Renal cortex interstitium (tissue), 11 donors: ENCODE measurements around the gene KCNIP1. TPM values are rescaled to one million over a fixed set of nuclear protein-coding genes. Genes with fewer than 3 reads are reported as not detected.

Source experiments
- DNase-seq, 11 donors: peaks; one replicate each; pipeline ENCODE4 v3.0.0-alpha.2; 2013; ENCODE audit warnings: low read depth in 9 of 11, low spot score in 4 of 11; ENCODE audit errors: extremely low read depth in 1 of 11
- polyA plus RNA-seq, 3 donors: library from polyadenylated mRNA; unstranded; fragments of 120-200 nt; gene quantifications; one replicate each; pipeline ENCODE4 v1.2.1, GENCODE V29; 2013; ENCODE audit not compliant: insufficient read length in 3 of 3

KCNIP1 gene
- polyA plus RNA-seq, 3 donors: 9.5 to 12.7 (median 12.3) TPM

GRCh38 chr5:170642776-170643436 is 139.1 kb downstream of the KCNIP1 start:
- DNase-seq: no peak

- DNase-seq: no peak
These were observed 139.8 kb downstream of the KCNIP1 start for GRCh38 chr5:170643591-170643990.

GRCh38 chr5:170644501-170644900 is 140.7 kb downstream of the KCNIP1 start:
- DNase-seq: no peak

- no peak for DNase-seq
These were observed 144.7 kb downstream of the KCNIP1 start for GRCh38 chr5:170648541-170648940.

DNA sequence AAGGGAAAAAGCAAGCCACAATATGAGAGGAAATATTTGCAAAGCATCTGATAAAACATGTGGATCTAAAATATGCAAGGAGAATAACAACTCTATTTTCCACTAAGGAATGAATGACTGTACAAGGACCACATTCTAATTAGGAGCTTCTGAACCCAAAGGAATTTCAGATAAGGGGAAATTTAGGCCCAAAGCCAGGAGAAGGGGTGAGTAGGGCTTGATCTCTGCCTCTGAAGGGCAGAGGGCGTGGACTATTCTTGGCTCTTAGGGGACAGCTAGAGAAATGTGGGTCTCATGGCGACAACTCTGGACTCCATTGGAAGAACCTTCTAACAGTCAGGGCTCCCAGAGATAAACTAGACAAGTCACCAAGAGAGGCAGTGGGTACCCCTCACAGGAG is 147.0 kb downstream of the KCNIP1 start:
- DNase-seq: no peak

GRCh38 chr5:170651604-170652277 is 147.9 kb downstream of the KCNIP1 start:
- no peak for DNase-seq

- DNase-seq: no peak
These were observed 151.7 kb downstream of the KCNIP1 start for GRCh38 chr5:170655476-170655875.

DNA sequence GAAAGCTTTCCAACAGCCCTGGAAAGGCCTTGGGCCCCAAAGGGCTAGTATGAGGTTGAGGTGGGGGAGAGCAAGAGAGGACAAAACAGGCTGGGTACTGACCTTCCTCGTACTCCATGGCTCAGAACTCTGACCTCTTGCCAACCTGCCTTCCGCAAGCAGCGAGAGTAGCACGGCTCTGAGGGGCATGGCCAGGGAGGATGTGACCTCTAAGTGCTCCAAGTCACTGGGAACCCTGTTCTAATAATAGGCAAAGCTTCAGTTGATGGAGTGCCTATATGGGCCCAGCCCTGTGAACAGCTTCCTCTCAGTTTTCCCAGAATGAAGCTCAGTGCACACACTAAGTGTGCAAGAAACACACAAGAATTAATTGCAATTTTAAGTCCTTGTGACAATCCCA is 152.1 kb downstream of the KCNIP1 start:
- no peak for DNase-seq

- no peak for DNase-seq
These were observed 152.5 kb downstream of the KCNIP1 start for GRCh38 chr5:170656346-170656745.

DNA sequence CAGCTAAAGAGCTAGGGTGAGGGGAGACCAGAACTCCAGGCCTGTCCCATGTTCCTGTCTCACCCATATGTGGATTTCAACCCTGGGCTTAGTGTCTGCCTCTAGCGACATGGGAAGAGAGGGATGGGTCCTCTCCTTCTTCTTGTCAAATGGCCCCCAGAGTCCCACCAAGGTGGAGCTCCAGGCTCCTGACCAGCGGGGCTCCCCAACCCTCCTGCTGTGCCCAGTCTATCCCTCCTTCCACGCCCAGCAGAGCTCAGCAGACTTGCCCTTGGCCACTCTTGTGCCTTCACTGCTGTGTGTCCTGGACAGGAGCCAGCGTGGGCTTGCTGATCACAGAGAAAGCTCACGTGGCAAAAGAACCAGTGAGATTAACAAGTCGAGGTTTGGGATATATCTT is 156.7 kb downstream of the KCNIP1 start:
- DNase-seq: no peak

DNA sequence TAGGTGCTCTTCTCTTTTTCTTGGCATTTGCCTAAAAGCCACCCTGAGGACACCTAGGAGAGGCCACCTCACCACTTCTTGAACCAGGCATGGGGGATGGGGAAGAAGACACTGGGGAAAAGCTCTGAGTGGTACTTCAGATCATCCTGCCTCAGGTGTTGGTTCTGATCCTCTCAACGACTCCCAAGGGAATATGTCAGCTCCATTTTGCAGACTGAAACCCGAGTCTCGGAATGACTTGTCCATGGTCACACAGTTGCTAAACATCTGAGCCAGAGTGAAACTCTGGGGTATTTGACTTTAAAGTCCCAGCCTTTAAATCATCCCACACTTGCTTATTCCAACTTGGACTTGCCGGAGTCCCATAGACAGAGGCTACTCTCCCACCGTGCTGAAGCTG is 159.1 kb downstream of the KCNIP1 start:
- no peak for DNase-seq

GRCh38 chr5:170678811-170679210 is 175.0 kb downstream of the KCNIP1 start:
- no peak for DNase-seq

GRCh38 chr5:170681013-170681433 is 177.2 kb downstream of the KCNIP1 start:
- DNase-seq: peak; percentile 33 to 85 (median 68)

GRCh38 chr5:170691657-170692056 is 187.8 kb downstream of the KCNIP1 start:
- DNase-seq: no peak

GRCh38 chr5:170693701-170694100 is 189.9 kb downstream of the KCNIP1 start:
- no peak for DNase-seq

- no peak for DNase-seq
These were observed 191.1 kb downstream of the KCNIP1 start for GRCh38 chr5:170694911-170695310.

DNA sequence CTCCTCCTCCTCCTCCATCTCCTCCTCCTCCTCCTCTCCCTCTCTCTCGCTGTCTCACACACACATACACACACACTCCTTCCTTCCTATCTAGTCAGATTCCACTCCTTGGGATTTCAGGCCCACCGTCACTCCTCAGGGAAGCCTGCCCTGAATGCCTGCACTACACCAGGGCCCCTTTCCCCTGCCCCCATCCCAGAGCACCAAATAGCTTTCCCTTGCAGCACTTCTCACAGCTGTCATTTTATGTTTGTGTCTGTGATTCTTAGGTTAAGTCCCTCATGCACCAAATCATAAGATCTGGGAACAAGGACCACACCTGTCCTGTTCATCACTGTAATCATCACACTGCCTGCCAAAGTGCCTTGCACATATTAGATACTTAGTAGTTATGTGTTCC is 193.2 kb downstream of the KCNIP1 start:
- no peak for DNase-seq

DNA sequence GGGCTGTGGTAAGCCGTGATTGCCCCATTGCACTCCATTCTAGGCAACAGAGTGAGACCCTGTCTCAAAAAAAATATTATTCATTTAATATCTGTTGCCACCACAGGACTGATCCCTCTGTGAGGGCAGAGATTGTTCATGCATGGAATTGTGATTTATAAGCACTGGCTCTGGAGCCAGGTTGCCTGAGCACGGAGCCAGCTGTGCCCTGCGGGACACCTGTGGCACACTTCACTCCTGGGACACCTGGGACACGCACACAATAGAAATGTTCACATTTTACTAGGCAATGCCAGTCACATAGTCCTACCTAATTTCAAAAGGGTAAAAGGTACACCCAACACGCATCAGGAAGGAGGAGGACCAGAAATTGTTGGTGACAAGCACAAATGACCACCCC is 196.7 kb downstream of the KCNIP1 start:
- no peak for DNase-seq

DNA sequence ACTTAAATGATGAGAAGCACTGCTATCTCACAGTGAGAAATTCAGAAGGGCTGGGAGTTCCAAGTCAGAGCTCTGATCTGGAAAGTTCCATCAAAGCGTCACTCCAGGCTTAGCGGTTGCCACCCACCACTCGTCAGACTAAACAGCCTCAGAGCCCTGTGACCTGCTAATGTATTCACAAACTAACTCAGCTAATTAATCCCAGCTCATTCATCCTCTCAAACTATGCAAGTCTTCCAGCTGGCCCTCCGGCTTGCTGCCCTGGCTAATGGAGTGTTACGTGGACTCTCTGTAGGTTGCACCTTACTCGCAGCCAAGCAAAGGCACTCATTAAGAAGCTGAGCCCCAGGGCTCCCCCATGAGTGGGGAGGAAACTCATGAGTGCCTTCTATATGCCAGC is 197.5 kb downstream of the KCNIP1 start:
- DNase-seq: peak in 6 of 11 donors; percentile 4 to 31 (median 19)

DNA sequence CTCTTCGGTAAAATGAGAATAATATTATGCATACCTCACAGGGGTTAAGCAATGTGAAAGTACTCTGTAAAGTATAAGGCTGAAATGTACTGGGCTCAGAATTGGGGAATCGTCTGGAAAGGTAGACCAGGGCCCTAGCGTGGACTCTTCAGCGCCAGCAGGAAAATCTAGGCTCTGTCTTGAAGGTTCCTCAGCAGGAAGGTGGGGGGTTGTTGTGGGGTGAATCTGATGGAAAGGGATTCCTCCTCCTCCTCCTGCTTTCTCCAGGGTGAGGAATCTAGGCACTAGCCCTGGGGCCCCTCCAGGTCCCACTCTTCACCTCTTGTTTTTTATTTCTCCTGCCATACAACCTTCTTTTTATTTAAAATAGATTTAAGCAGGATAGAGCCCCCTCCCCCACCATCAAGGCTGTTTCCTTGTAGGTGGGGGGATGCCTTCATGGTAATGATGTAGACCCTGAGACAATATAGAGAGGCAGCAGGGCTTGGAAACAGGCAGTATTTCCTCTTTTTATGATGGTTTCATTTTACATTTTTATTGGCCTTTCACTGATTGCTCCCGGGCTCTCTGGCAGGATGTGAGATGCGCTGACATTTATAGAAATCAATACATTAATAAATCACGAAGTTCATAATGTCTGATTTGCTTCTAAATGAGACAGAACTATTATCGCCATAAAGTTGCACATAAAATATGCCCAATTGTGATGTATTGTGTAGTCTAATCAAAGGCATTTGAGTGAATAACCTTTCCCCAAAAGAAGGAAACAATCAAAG is 200.8 kb downstream of the KCNIP1 start:
- DNase-seq: no peak
